Parathyroid adenoma (tissue), 2 donors: ENCODE measurements around the gene PDCD1LG2.
A peak's percentile ranks its signal among the peaks of the same experiment; 100 is the strongest.
"Not testable (repeated sequence)": the region's sequence is repeated elsewhere in the genome, so short reads cannot be mapped to it uniquely, and the experiment has no call there.

Experiments used
- H2AFZ ChIP-seq: fragments of 300-600 bp; sonication (generic); one replicate; pipeline ENCODE4 v1.7.0; 2017; ENCODE audit warnings: antibody characterized with exemption, mild to moderate bottlenecking
- H3K27ac ChIP-seq: fragments of 300-600 bp; sonication (generic); one replicate; pipeline ENCODE4 v1.7.0; 2017
- H3K27me3 ChIP-seq: fragments of 300-600 bp; sonication (generic); one replicate; pipeline ENCODE4 v1.7.0; 2017; ENCODE audit warnings: low read length; ENCODE audit not compliant: control insufficient read depth, insufficient read depth
- H3K36me3 ChIP-seq: fragments of 300-600 bp; sonication (generic); one replicate; pipeline ENCODE4 v1.7.0; 2017; ENCODE audit warnings: low read length; ENCODE audit not compliant: control insufficient read depth, insufficient read depth
- H3K4me1 ChIP-seq: fragments of 300-600 bp; sonication (generic); one replicate; pipeline ENCODE4 v1.7.0; 2017; ENCODE audit warnings: control low read depth
- H3K4me2 ChIP-seq: fragments of 300-600 bp; sonication (generic); one replicate; pipeline ENCODE4 v1.7.0; 2017; ENCODE audit warnings: low read length
- H3K4me3 ChIP-seq: fragments of 300-600 bp; sonication (generic); one replicate; pipeline ENCODE4 v1.7.0; 2017; ENCODE audit warnings: low read depth, low read length
- H3K79me2 ChIP-seq: fragments of 300-600 bp; sonication (generic); one replicate; pipeline ENCODE4 v1.7.0; 2017; ENCODE audit warnings: control low read depth
- H3K9ac ChIP-seq: fragments of 300-600 bp; sonication (generic); one replicate; pipeline ENCODE4 v1.7.0; 2017; ENCODE audit warnings: mild to moderate bottlenecking
- H3K9me3 ChIP-seq: fragments of 300-600 bp; sonication (generic); one replicate; pipeline ENCODE4 v1.7.0; 2017; ENCODE audit warnings: low read length; ENCODE audit not compliant: control insufficient read depth
- CTCF ChIP-seq: fragments of 300-600 bp; sonication (generic); IDR thresholded peaks from one replicate; pipeline ENCODE4 v1.7.0; 2017; ENCODE audit warnings: antibody characterized with exemption, mild to moderate bottlenecking
- donor health status: primary hyperparathyroidism.

The PDCD1LG2 gene

GRCh38 chr9:5510360-5510931 is at the start of gene PDCD1LG2:
Gene PDCD1LG2, plus strand, starts transcription at chr9:5510531. Its CDS starts 12,016 bp downstream, at chr9:5522547.
- Histone ChIP-seq H3K9ac (no peak within 1 kb of the TSS), H3K4me3 (no peak within 1 kb of the TSS), H3K79me2 (no peaks in the 10 kb centered on the region), H3K9me3 (no peaks in the 10 kb centered on the region), H3K4me1 (no peaks in the 10 kb centered on the region), H3K36me3 (no peaks in the 10 kb centered on the region), H3K27ac (peak within 1 kb of the TSS; percentile 39), H3K27me3 (no peaks in the 10 kb centered on the region), H3K4me2 (no peak within 1 kb of the TSS), H2AFZ (peak within 1 kb of the TSS; percentile 33)
- TF ChIP-seq CTCF: no peak

GRCh38 chr9:5464831-5465330 is 45.5 kb upstream of the PDCD1LG2 start:
- not testable (repeated sequence) for H2AFZ ChIP-seq, H3K79me2 ChIP-seq, H3K4me1 ChIP-seq, H3K9ac ChIP-seq, H3K4me3 ChIP-seq, H3K4me2 ChIP-seq, H3K36me3 ChIP-seq, H3K27ac ChIP-seq, H3K9me3 ChIP-seq, H3K27me3 ChIP-seq

GRCh38 chr9:5466005-5466404 is 44.3 kb upstream of the PDCD1LG2 start:
- no peak for TF ChIP-seq CTCF
- Histone ChIP-seq H3K79me2 (no peaks in the 10 kb centered on the region), H3K27me3 (no peaks in the 10 kb centered on the region), H3K36me3 (no peaks in the 10 kb centered on the region), H3K4me1 (no peaks in the 10 kb centered on the region), H3K9me3 (no peaks in the 10 kb centered on the region), H3K27ac (no peak overlapping the region), H3K4me3 (no peak overlapping the region), H3K4me2 (no peak overlapping the region), H2AFZ (no peak overlapping the region), H3K9ac (no peak overlapping the region)

GRCh38 chr9:5466766-5467165 is 43.6 kb upstream of the PDCD1LG2 start:
- Histone ChIP-seq H3K4me2 (no peak overlapping the region), H3K9me3 (no peaks in the 10 kb centered on the region), H3K4me1 (no peaks in the 10 kb centered on the region), H3K9ac (no peak overlapping the region), H3K4me3 (no peak overlapping the region), H3K79me2 (no peaks in the 10 kb centered on the region), H3K36me3 (no peaks in the 10 kb centered on the region), H2AFZ (no peak overlapping the region), H3K27ac (no peak overlapping the region), H3K27me3 (no peaks in the 10 kb centered on the region)
- no peak for TF ChIP-seq CTCF

- no peak overlapping the region for H2AFZ ChIP-seq
- H3K27ac ChIP-seq: no peak overlapping the region
- H3K4me2 ChIP-seq: no peak overlapping the region
- H3K36me3 ChIP-seq: no peaks in the 10 kb centered on the region
- no peaks in the 10 kb centered on the region for H3K79me2 ChIP-seq
- H3K4me3 ChIP-seq: no peak overlapping the region
- H3K27me3 ChIP-seq: no peaks in the 10 kb centered on the region
- no peaks in the 10 kb centered on the region for H3K9me3 ChIP-seq
- TF ChIP-seq CTCF: no peak
- no peaks in the 10 kb centered on the region for H3K4me1 ChIP-seq
- H3K9ac ChIP-seq: no peak overlapping the region
Observed at GRCh38 chr9:5468850-5469249, 41.5 kb upstream of the PDCD1LG2 start.
